CD4-positive, alpha-beta T cell treated with Interleukin-4 for 1 hour (primary cell): ENCODE data around the gene HDAC6.
"Not testable (repeated sequence)": the region's sequence is repeated elsewhere in the genome, so short reads cannot be mapped to it uniquely, and the experiment has no call there.

Experiments
- DNase-seq, 2 donors: peaks; one replicate each; pipeline ENCODE4 v3.0.0-alpha.2; 2020 to 2022

Gene HDAC6

DNA sequence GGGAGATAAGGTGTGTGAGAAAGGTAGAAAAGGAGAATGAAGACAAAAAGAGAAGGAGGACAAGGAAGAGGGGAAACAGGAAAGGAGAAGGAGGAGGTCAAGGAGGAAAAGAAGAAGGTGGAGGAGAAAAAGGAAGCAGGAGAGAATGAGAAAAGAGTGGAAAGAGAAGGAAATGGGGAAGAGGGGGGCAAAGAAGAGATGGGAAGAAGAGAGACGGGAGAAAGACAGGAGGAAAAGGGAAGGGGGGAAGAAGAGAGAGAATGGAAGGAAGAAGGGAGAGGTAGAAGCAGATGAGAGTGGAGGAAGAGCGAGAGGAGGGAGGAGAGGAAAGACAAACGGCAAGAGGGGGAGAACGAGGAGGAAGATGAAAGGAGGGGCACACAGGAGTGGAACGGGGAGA lies 11.4 kb upstream of the HDAC6 start:
- no peak for DNase-seq

GRCh38 chrX:48791063-48791820 lies 10.6 kb upstream of the HDAC6 start:
- no peak for DNase-seq

- DNase-seq = no peak
Measured at GRCh38 chrX:48792219-48792618, 9.6 kb upstream of the HDAC6 start.

DNA sequence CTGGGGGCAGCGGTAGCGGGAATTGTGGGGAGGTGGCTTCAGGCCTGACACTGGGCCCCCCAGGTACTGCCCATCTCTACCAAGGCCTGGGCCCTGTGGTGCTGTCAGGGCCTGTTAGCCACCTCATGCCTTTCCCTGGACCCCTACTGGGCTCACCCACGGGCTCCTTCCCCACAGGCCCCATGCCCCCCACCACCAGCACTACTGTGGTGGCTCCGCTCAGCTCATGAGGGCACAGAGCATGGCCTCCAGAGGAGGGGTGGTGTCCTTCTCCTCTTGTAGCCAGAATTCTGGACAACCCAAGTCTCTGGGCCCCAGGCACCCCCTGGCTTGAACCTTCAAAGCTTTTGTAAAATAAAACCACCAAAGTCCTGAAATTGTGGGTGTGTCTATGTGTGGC lies 7.9 kb upstream of the HDAC6 start:
- DNase-seq = no peak

DNA sequence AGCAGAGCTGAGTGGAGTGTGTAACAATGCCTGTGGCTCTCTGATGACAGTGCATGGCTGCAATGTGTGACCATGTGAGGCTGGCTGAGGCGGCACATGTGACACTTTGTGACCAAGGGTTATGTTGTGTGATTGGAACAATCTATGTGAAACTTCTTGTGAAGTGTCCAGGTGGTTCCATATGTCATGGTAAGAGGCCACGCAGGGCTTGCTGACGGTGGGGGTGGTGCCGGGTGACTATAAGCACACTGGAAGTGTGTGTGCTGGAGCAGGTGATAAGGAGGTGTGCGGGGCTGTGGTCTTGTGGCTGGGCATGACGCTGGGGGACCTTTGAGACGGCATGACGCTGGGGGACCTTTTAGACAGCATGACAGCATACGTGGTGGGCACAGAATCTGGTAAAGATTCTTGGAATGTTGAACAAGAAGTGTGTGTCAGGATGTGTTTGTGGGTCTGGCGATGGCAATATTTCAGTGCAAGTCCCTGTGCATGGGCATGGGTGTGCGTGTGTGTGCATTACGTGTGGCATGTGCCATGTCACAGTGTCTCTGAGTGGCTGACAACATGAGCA lies 7.4 kb upstream of the HDAC6 start:
- no peak for DNase-seq

DNA sequence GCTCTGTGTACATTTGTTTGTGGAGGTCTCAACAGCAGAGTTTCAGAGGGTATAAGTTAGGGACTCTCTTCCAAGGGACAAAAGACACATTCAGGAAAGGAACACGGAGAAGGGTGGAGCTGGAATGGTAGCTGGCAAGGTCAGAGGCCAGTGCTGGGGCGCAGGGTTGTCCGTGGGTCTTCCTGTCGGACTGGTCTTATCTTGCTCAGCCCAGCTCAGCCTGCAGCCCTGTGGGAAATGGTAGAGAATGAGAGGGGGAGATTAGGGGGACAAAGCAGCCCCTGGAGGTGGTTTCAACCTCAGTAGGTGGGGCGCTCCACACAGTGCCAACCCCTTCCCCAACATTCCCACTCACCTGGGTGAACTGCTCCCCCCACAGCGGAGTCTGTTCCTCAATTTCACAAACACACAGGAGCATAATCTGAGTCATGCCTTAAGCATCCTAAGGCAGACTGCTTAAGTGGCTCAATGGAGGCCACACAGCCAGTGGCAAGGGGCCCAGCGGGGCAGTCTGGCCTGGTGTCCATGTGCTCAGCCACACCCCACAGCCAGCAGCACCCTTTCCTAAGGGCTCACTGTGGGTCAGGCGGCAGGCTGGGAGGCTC lies 6.9 kb upstream of the HDAC6 start:
- no peak for DNase-seq

DNA sequence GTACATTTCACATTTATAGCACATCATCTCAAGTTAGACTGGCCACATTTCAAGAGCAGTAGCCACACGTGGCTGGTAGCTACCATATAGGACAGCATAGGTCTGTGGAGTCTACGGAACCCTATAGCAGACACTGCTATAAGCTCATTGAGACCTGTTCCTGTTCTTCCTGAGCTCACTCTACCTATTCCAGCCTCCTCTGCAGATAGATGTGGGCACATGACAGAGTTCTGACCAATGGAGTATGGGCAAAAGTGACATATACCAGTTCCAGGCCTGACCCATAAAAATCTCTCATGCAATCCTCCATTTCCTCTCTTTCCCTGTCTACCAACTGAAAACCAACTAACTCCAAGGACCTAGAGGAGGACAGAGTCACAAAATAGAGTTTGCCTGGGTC lies 3.5 kb upstream of the HDAC6 start:
- no peak for DNase-seq

DNA sequence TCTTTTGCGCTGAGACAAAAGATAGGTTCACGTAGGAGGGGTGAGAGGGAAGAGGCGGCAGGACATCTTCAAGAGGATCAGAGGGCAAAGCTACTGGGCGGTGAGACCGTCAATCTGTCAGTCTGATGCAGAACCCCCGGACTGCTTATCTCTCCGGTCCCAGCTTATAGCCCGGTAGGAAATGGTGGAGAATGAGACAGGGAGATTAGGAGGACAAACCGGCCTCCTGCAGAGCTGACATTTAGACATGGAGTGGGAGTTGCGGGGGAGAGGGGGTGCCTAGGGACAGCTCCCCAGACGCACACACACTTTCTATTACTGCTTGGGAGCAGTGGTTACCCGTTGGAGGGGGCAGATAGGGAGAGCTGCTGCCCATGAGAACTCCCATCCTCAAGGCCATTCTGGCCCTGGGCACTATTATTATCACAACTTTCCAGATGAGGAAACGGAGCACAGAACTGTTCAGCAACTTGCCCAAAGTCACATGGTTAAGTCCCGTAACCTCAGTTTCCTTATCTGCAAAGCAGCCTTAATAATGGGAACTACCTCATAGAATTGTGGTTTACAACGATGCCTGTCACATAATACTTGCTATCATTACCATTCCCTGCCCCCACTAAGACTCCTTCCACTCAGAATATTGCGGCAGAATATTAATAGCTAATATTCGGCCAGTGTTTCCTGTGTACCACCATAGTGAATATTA lies 1.1 kb upstream of the HDAC6 start:
- DNase-seq = no peak

DNA sequence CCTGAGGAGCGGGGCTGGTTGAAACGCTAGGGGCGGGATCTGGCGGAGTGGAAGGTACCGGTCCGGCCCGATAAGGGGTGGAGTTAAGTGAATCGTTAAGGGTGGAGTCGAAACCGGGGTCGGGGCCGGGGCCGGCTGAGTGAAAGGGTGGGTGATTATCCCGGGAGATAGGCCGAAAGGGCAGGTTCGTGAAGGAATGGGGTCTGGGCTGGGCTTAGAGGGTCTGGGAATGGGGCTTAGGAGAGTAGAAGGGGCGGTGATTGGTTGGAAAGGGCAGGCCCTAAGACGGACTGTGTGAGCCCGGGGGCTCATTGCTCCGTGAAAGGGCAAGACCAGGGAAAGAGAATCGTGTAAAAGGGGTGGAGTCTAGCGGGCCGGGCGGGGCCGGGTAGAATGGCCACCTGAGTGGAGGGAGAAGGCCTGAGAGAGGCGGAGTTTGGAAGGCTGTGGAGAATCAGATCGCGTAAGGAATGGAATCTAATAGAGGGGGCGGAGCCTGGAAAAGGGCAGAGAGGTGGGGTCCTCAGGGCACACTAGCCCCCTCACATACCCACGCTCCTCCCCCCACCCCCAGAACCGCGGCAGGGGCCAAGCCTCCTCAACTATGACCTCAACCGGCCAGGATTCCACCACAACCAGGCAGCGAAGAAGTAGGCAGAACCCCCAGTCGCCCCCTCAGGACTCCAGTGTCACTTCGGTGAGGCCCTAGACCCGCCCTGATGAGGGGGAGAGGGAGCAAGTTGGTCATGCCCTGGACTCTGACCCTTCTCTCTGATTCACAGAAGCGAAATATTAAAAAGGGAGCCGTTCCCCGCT lies 430 bp downstream of the HDAC6 start:
- DNase-seq = peak; percentile 72 to 79

GRCh38 chrX:48802905-48803200 lies 986 bp downstream of the HDAC6 start:
- no peak for DNase-seq

GRCh38 chrX:48806081-48806480 lies 4.2 kb downstream of the HDAC6 start:
- no peak for DNase-seq

- no peak for DNase-seq
Measured at GRCh38 chrX:48813644-48814043, 11.8 kb downstream of the HDAC6 start.

GRCh38 chrX:48814722-48815121 lies 12.9 kb downstream of the HDAC6 start:
- no peak for DNase-seq

GRCh38 chrX:48815266-48815665 lies 13.4 kb downstream of the HDAC6 start:
- no peak for DNase-seq

GRCh38 chrX:48816014-48816810 lies 14.3 kb downstream of the HDAC6 start:
- DNase-seq = no peak

DNA sequence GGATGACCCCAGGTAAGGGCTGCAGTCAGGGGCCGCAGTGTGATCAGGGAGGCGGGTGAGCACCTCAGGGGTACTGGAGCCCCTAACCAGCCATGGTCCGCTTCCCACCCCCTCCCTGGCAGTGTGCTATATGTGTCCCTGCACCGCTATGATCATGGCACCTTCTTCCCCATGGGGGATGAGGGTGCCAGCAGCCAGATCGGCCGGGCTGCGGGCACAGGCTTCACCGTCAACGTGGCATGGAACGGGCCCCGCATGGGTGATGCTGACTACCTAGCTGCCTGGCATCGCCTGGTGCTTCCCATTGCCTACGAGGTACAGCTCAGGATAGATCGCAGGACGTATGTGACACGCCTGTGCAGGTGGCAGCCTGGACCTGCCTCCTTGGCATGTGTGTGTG lies 16.2 kb downstream of the HDAC6 start:
- DNase-seq = no peak

- no peak for DNase-seq
Measured at GRCh38 chrX:48818866-48819265, 17.0 kb downstream of the HDAC6 start.

DNA sequence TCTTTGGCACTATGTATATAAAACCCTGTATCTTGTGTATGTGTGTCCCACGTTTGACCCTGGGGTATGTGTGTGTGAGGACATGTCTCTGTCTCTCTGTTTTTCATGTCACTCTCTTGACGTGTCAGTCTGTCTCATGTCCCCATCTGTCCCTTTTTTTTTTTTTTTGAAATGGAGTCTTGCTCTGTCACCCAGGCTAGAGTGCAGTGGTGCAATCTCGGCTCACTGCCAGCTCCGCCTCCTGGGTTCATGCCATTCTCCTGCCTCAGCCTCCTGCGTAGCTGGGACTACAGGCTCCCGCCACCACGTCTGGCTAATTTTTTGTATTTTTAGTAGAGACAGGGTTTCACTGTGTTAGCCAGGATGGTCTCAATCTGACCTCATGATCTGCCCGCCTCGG lies 17.5 kb downstream of the HDAC6 start:
- not testable (repeated sequence) for DNase-seq

- no peak for DNase-seq
Measured at GRCh38 chrX:48823053-48823452, 21.2 kb downstream of the HDAC6 start.

GRCh38 chrX:48824066-48824465 lies 22.2 kb downstream of the HDAC6 start:
- DNase-seq = no peak

DNA sequence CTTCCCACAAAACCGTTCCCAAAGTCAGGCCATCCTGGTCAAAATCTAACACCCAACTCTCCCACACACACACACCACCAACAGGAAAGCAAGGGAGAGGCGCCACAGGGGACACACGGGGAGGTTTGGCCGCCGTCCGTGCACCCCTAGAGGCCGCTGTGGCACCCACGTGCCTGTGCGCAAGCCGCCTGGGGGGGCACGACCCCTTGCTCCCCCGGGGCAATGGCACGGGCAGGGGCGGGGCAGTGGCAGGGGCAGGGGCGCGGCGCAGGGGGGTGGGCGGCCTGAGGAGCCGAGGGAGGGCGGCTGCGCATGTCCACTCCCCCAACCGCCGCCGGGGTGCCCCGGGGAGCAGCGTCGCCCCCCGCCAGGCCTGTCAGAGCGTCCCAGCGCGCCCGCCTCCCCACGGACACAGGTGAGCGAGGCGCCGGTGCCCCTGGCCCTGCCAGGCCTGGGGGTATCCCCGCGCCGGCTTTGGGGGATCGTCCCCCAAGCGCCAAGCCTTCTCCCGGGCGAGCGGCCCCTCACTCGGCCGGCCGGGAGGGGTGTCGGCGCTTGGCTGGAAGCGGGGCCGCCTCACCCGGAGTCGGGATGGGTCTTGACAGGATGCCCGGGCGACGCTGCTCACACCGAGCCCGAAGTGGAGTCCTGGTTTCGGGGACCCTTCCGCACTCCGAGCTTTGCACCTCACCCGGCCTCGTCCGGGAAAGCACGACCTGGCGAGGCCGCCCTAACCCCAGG lies 24.4 kb downstream of the HDAC6 start, which contains the start of gene ERAS:
Gene ERAS, plus strand, starts transcription at position 379 of the 741 bp plus-strand sequence. CDS start 2,611 bp downstream, outside the sequence.
- no peak for DNase-seq
